Pulmonary artery endothelial cell (primary cell): ENCODE measurements around the gene RNF135. TPM values are rescaled to one million over a fixed set of nuclear protein-coding genes. Genes with fewer than 3 reads are reported as not detected.
"Not testable (repeated sequence)": the region's sequence is repeated elsewhere in the genome, so short reads cannot be mapped to it uniquely, and the experiment has no call there.

Experiments
- DNase-seq: peaks from one replicate; pipeline ENCODE4 v3.0.0-alpha.2; 2011; ENCODE audit warnings: low read depth, low spot score
- total RNA-seq: library from RNA; depleted of rRNA; stranded (reverse); fragments of >200 nt; gene quantifications from 2 replicates; pipeline ENCODE4 v1.2.3, GENCODE V29; 2014

Gene RNF135, protein sequence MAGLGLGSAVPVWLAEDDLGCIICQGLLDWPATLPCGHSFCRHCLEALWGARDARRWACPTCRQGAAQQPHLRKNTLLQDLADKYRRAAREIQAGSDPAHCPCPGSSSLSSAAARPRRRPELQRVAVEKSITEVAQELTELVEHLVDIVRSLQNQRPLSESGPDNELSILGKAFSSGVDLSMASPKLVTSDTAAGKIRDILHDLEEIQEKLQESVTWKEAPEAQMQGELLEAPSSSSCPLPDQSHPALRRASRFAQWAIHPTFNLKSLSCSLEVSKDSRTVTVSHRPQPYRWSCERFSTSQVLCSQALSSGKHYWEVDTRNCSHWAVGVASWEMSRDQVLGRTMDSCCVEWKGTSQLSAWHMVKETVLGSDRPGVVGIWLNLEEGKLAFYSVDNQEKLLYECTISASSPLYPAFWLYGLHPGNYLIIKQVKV
- 7.3 and 8.7 TPM in 2 replicates for total RNA-seq

DNA sequence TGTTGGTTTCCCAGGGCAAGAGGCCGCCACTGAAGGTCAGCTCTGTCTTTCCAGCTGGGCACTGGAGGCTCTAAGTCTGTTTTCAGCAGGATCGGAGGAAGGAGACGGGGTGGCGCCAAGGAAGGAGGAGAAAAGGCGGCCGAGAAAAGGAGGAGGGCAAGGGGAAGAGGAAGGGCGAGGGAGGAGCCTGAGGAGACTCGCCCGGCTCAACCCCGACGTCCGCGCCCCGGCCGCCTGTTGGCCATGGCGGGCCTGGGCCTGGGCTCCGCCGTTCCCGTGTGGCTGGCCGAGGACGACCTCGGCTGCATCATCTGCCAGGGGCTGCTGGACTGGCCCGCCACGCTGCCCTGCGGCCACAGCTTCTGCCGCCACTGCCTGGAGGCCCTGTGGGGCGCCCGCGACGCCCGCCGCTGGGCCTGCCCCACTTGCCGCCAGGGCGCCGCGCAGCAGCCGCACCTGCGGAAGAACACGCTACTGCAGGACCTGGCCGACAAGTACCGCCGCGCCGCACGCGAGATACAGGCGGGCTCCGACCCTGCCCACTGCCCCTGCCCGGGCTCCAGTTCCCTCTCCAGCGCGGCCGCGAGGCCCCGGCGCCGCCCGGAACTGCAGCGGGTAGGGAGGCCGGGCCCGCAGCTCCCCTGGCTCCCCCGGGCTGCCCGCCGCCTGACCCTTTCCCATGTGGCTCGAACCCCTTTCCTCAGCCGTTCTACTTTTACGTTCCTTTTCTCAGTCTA, at the start of gene RNF135:
Gene RNF135 (plus strand): TSS at position 209 of the 737 bp plus-strand sequence. CDS start 35 bp downstream, at position 244.
- DNase-seq, result no peak

DNA sequence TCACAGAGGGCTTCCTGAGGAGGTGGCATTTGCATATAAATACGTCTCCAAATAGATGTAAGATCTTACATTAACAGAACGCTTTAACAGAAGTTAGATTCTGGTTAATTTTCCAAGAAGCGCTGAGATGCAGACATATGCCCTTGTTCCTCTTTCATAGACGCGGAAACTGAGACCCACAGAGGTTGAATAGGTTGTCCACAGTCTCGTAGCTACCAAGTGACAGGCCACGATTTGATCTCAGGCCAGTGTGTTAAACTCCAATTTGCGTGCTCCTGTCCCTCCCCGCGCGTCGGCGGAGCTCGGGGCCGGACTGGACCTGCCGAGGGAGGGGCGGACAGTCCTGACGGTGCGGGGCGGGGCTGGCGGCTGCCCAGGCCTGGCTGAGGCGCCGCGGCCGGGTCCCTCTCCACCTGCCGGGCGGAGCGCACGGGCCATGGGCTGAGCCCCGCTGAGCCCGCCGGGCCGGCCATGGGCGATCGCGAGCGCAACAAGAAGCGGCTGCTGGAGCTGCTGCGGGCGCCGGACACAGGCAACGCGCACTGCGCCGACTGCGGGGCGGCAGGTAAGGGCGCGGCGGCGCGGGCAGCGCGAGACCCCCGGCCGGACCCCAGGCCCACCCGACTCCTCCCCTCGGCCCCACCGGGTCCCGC, 49.2 kb upstream of the RNF135 start, which contains the start of gene ADAP2:
Gene ADAP2 (plus strand): TSS at position 402 of the 653 bp plus-strand sequence. CDS start 70 bp downstream, at position 472.
- no peak for DNase-seq

DNA sequence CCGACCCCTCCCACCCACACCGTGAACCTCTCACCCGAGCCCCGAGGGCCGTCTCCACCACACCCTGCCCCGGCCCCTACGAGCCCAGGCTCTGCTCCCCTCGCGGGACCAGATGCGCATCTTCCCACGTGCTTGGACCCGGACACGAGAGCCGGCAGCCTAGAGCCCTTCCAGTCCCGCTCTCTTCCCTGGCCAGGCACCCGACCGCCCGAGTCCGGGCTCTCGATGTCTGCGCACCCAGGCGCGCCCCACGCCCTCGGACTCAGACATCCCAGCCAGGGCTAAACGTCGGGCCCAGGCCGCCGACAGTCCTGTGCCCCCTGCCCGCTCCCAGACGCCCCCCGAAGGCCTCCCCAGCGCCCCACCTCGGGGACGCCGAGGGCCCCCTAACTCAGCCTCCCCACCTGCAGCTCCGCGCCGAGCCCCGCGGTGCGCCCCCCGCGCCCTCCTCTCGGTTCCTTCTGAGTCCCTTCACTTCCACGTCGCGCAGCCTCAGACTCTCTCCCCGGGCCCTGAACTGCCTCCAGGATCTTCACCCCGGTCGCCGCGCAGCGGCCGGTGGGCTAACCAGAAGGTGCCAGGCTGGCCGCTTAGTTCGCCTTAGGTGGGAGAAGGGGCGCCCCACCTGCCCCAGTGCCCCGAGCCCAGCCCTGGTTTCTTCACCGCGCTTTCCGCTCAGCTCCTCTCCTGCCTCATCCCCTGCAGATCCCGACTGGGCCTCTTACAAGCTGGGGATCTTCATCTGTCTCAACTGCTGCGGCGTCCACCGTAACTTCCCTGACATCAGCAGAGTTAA, 48.4 kb upstream of the RNF135 start:
- DNase-seq, result no peak

DNA sequence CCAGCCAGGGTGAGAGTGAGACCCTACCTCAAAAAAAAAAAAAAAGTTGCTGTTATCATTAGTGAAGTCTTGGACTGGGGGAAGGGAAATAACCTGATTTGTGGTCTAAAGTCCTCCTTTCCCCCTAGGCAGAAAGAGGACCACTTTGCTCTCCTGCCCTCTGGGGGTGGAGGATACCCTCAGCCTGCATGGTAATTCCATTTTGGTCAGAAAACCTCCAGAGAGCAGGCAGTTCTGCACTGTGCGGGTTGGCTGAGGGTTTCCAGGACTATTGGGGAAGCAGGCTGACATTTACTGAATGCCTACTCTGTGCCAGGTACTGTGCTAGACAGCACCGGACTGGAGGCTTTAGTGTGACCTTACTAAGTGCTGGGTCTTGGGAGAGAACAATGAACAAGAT, 46.5 kb upstream of the RNF135 start:
- no peak for DNase-seq

DNA sequence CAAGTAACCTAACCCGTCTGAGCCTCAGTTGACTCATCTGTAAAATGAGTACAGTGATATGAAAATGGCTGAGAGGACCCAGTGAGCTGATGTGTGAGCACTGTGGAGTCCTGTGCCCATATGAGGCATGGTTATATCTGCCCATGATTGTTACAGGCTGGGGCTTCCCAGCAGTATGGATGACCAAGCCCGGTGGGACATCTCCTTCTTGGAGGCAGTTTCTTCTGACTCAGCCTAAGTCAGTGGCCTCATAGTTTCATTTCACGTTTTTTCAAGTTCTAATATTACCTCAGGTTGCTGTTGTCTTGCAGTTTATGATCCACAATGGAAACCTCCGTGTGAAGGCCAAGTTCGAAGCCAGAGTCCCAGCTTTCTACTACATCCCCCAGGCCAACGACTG, 44.3 kb upstream of the RNF135 start:
- no peak for DNase-seq

DNA sequence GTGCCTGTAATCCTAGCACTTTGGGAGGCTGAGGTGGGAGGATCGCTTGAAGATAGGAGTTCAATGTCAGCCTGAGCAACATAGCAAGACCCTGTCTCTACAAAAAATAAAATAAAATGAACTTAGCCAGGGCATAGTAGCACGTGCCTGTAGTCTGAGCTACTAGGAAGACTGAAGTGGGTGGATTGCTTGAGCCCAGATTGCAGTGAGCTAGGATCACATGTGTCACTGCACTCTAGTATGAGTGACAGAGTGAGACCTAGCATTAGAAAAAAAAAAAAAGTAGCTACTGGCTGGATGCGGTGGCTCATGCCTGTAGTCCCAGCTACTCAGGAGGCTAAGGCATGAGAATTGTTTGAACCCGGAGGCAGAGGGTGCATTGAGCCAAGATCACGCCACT, 43.1 kb upstream of the RNF135 start:
- DNase-seq, result no peak

DNA sequence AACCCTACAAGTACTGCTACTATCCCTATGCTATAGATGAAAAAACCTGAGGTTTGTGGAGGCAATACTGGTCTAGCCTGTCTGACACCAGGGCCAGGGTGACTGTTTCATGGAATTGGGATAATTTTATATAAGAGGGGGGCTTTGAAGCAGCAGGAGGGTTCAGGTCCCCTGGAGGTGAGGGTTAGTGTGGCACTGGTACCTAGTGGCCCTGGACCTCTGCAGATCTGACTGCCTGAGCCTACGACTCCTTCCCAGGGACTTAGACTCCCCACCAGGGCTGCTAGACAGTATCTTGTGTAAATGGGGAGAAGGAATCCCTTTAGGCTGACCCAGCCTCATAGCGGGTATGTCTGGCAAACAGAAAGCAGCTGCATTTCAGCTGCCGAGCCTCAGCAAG, 42.3 kb upstream of the RNF135 start:
- DNase-seq, result no peak

DNA sequence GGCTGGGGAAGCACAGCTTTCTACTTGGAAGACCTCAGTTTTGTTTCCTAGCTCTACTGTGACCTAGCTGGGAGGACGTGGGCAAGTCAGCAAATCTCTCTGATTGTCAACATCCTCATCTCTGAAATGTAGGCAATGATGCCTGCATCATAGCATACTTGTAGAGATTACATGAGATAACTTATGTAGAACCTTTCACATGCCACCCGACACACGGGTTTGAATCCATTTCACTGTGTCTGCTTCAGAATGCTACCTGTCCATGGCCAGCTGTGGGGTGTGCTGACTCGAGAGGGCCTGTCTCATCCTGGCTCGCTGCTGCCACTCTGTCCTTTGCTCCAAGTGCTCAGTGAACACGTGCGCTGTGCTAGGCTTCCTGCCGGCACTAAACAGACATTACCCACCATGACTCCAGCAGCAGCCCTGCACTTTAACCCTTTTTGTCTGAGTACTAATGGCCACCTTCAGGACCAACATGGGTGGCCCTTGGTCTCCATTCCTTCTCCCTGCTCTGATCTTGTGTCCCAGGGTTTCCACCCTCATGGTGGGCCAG, 41.7 kb upstream of the RNF135 start:
- no peak for DNase-seq

DNA sequence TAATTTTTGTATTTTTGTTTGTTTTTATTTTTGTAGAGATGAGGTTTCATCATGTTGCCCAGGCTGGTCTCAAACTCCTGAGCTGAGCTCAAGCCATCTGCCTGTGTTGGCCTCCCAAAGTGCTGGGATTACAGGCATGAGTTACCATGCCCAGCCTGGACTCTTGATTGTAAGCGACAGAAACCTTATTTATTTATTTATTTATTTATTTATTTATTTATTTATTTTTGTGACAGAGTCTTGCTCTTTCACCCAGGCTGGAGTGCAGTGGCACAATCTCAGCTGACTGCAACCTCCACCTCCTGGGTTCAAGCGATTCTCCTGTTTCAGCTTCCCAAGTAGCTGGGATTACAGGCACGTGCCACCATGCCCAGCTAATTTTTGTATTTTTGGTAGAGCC, 41.0 kb upstream of the RNF135 start:
- DNase-seq, result not testable (repeated sequence)

DNA sequence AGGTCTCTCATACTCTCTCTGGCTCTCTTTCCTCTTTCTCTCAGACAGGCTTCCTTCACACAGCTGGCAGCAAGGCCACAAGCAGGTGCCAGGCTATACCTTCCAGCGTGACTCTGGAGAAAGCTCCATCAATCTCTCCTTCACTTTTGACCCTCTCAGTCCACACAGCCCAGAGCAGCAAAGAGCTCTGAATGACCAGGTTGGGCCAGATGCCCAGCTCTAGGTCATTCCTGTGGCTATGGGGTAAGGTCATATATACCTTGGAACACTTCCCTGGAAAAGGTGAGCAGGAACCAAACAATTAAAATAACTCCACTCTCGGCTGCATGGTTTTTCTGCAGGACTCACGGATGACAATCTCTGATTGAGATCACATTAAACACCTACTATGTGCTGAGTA, 40.3 kb upstream of the RNF135 start:
- no peak for DNase-seq

DNA sequence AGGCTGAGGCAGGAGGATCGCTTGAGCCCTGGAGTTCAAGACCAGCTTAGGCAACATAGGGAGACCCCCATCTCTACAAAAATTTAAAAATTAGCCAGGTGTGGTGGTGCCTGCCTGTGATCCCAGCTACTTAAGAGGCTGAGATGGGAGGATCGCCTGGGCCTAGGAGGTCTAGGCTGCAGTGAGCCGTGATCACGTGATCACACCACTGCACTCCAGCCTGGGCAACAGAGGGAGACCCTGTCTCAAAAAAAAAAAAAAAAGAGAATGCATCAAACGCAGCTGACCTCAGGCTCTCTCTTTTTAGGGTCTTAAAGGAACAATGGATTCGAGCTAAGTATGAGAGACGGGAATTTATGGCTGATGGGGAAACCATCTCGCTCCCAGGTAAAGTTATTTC, 39.3 kb upstream of the RNF135 start:
- DNase-seq, result not testable (repeated sequence)

DNA sequence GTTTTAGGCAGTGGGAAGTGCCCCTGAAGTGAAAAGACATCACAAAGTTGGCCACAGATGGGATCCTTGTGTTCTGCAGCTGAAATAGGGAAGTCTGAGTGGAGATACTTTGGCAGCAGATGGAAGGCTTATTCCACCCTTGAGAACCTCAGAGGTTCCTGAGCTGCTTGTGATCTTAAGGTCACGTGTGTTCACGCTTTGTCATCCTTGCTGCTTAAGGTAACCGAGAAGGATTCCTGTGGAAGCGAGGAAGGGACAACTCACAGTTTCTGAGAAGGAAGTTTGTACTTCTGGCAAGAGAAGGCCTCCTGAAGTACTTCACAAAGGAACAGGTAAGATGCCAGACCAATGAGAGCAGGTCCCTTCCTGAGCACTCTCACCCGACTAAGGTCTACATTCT, 36.9 kb upstream of the RNF135 start:
- DNase-seq, result no peak

DNA sequence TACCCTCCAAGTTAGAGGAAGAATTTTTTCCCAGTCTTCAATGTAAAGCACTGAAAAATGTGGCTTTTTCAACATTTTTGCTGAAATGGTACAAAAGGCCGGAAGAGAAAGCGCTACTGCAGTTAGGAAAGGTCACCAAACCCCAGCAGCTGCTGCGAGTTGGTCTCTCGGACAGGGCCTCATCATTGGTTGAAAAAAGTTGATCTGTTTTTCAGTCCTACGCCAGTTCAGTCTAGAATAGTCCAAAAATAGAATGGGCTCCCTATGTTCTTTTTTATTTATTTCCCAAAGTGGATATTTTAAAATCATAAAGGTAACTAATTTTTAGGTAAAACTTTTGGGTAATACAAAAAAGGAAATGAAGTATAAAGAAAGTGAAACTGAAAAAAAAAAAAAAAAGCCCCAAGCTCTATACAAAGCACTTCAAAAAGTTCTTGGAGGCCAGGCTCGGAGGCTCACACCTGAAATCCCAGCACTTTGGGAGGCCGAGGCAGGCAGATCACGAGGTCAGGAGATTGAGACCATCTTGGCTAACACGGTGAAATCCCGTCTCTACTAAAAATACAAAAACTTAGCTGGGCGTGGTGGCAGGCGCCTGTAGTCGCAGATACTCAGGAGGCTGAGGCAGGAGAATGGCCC, 31.7 kb upstream of the RNF135 start:
- no peak for DNase-seq

DNA sequence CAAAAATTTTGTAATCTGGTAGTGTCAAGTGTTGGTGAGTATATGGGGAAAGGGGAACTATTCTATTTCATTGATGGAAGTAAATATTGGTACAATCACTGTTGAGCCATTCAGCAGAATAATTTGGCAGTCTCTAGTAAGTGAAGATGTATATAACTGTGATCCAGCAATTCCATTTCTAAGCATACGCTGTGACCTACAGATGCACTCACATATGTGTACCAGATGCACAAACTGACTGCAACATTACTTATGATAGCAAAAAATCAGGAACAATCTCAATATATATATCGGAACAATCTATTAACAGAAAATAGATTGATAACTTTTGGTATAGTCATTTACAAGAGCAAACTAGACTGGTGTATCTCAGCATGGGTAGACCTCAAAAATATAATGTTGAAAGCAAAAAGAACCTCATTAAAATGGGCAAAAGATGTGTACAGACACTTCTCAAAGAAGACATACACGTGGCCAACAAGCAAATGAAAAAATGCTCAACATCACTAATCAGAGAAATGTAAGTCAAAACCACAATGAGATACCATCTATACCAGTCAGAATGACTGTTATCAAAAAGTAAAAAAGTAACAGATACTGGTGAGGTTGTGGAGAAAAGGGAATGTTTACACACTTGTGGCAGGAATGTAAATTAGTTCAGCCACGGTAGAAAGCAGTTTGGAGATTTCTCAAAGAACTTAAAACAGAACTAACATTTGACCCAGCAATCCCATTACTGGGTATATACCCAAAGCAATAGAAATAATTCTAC, 28.3 kb upstream of the RNF135 start:
- no peak for DNase-seq

DNA sequence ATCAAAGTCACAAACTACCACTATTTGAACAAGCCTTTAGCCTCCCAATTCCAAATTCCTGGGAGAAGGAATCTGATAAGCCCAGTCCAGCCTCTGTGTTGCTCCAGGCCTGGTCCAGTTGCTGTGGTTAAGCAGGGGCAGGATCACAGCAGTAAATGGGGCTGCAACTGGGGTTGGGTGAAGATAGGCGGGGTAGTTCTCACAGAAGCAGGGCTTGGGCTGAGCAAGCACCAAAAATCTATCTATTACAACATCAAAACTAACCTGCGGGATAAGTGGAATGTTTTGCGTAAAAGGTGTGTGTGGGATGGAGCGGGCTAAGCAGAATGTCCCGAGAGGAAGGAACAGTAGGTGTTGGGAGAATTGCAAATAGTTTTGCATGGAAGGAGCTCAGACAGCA, 23.0 kb upstream of the RNF135 start:
- DNase-seq, result no peak

DNA sequence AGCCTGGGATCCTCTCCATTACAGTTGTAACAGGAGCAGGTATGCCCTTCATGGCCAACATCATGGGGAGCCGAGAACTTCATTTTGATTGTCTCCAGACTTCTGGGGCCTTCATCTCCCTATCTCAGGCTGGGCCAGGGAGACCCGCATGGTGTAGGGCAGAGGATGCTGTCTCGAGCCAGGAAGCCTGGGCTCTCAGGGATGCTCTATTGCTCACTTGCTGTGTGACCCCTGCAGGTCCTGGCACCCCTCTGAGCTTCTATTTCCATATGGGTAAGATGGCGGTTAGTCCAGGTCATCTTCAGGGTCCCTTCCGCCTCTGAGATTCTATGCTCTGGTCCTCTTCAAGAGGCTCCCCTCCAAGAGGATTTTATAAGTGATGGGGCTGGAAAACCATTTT, 20.6 kb upstream of the RNF135 start:
- no peak for DNase-seq

DNA sequence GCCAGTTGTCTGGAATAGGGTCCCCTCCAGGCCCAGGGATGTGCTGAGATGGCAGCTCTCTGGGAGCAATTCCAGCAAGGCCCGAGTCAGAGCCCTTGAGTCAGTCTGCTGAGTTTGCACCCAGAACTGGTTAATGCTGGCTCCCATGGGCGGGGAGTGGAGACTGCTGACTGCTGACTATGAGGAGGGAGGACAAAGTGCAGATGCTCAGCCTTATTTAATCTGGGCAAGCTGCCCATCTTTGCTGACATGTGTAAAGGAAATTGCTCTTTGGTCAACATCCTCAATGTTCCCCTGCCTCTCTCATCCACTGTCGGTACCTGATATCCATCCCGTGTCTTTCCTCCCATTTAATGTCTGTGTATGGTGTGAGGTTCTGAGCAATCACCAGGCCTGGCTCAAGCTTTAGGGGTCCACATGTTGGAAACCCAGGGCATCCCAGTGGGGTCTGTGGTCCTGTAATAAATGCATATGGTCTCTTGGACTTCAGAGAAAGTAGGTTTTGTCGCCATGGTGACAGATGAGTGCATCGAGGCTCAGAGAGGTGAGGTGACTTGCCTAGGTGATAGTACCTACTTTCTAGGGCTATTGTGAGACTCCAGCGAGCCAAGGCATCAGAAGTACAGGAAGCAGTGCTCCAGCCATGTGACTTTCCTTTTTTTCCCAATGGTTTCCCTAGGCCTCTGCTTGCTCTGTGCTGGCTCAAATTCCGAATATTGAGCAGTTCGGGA, 20.0 kb upstream of the RNF135 start:
- no peak for DNase-seq

DNA sequence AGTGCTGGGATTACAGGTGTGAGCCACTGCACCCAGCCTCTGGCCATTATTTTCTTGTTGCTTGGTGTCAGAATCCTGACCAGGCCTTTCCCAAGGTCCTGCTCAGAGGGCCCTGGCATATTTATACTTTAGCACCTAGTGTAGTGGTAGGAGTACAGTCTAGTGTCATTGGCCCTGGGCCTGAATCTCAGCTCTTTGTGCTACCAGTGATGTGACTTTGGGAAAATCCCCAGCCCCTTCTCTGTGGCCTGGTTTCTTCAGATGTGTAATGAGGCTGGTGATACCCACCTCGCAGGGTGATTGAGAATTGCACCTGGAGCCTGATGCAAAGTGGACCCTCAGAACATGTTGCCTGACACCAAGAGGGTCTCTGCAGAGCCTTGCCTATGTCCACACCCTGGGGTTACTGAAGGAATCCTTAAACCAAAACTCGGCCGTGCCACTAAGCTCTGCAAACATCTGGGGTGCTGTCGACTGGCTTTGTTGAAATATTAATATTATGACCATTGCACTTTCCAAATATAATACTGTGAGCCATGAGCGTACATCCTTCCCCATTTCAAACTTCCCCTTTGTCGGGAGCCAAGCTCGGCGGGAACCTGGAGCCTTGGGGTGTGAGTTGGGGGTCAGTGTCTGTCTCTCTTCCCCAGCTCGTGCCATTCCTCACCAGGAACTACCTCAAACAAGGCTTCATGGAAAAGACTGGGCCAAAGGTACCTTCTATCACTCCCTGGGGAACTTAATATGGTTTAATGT, 18.0 kb upstream of the RNF135 start:
- no peak for DNase-seq
